K562 (cell line): ENCODE results near the gene EN1. TPM values are rescaled to one million over a fixed set of nuclear protein-coding genes. Genes with fewer than 3 reads are reported as not detected.

Source experiments
- ATAC-seq: fragments of 200-7000 bp; cut with Tn5 transposase; 3 replicates; pipeline ENCODE4 v1.9.1; 2020; ENCODE audit warnings: moderate library complexity
- BruUV-seq: library from RNA; stranded (reverse); fragments of 400-500 nt; replicated peaks from 2 replicates; lab custom pipeline; 2021; lab: Mats Ljungman, UMichigan
- CTCF ChIA-PET: fragments of 300-600 bp; formaldehyde crosslinking; extraction: SDS; loops from one replicate; lab custom pipeline; 2021; ENCODE audit warnings: low intra/inter-chr PET ratio; lab: Yijun Ruan, JAX
- POLR2A ChIA-PET: fragments of 300-600, 350-650 bp; sonication (Branson Sonifier 250); formaldehyde crosslinking; extraction: SDS; loops from one replicate; lab custom pipeline; 2021; ENCODE audit warnings: antibody characterized with exemption, inconsistent platforms; lab: Yijun Ruan, JAX
- DNase-seq, 4 experiments: peaks; one replicate each; pipeline versions ENCODE4 v3.0.0 to v3.0.0-alpha.2; 2011 to 2018; ENCODE audit warnings: low spot score in 3 of 4, mixed read lengths in 3 of 4; ENCODE audit errors: extremely low read depth in 1 of 4
- FAIRE-seq: peaks from 2 replicates; lab custom pipeline; 2011; peaks lifted over from hg19 to GRCh38; lab: Jason Lieb, UNC
- H2AFZ ChIP-seq: 2 replicates; pipeline ENCODE4 v1.6.0; 2011; ENCODE audit warnings: low read depth, low read length, control low read depth, inconsistent platforms
- H3K27ac ChIP-seq: fragments of 200-600 bp; 3 replicates; pipeline ENCODE4 v1.8.0; 2011; ENCODE audit warnings: low read depth, mild to moderate bottlenecking, control low read depth, inconsistent platforms, low read length, moderate library complexity, mixed read lengths; ENCODE audit errors: extremely low read depth
- H3K27me3 ChIP-seq, 2 experiments: fragments of 300-600 bp in 1 of 2; 2 replicates in 1 of 2; 3 replicates in 1 of 2; pipeline versions ENCODE4 v1.6.0 to v1.8.0; 2011; ENCODE audit warnings: inconsistent platforms in 2 of 2, low read length in 2 of 2, mild to moderate bottlenecking in 1 of 2, mixed read lengths in 1 of 2, moderate library complexity in 1 of 2; ENCODE audit not compliant: control insufficient read depth in 2 of 2, insufficient read depth in 2 of 2
- H3K36me3 ChIP-seq: fragments of 300-600 bp; 3 replicates; pipeline ENCODE4 v1.8.0; 2011; ENCODE audit warnings: mild to moderate bottlenecking, low read length, inconsistent platforms; ENCODE audit not compliant: control insufficient read depth, insufficient read depth
- H3K4me1 ChIP-seq, 2 experiments: fragments of 200-600 bp in 1 of 2; replicated peaks in 1 of 2; 2 replicates in 1 of 2; 3 replicates in 1 of 2; pipeline versions ENCODE4 v1.5.1 to v1.8.0; 2011; ENCODE audit warnings: inconsistent platforms in 2 of 2, low read length in 2 of 2, mild to moderate bottlenecking in 1 of 2, mixed read lengths in 1 of 2, moderate library complexity in 1 of 2; ENCODE audit not compliant: control insufficient read depth in 2 of 2, insufficient read depth in 2 of 2
- H3K4me2 ChIP-seq: 2 replicates; pipeline ENCODE4 v1.6.1; 2011; ENCODE audit warnings: low read length, control low read depth, inconsistent platforms, mixed read lengths; ENCODE audit not compliant: insufficient read depth
- H3K4me3 ChIP-seq: fragments of 200-600 bp; sonication (generic), shearing (Covaris generic); 2 replicates; pipeline ENCODE4 v1.5.1; 2016; ENCODE audit warnings: control low read depth, inconsistent platforms
- H3K79me2 ChIP-seq: fragments of 200-600 bp; 3 replicates; pipeline ENCODE4 v1.8.0; 2011; ENCODE audit warnings: low read length, inconsistent platforms; ENCODE audit not compliant: control insufficient read depth, insufficient read depth
- H3K9ac ChIP-seq, 2 experiments: 2 replicates each; pipeline versions ENCODE4 v1.6.0 to v1.6.1; 2011; ENCODE audit warnings: low read depth in 2 of 2, low read length in 2 of 2, control low read depth in 1 of 2, inconsistent platforms in 1 of 2, mild to moderate bottlenecking in 1 of 2, mixed read lengths in 1 of 2; ENCODE audit not compliant: insufficient read depth in 1 of 2
- H3K9me1 ChIP-seq: one replicate; pipeline ENCODE4 v1.6.0; 2011; ENCODE audit warnings: inconsistent platforms, mild to moderate bottlenecking, low read length, moderate library complexity; ENCODE audit not compliant: control insufficient read depth, insufficient read depth
- H3K9me3 ChIP-seq: replicated peaks from 2 replicates; pipeline ENCODE4 v1.5.1; 2011; ENCODE audit warnings: low read depth, low read length, inconsistent platforms; ENCODE audit not compliant: control insufficient read depth, insufficient read depth
- H4K20me1 ChIP-seq: replicated peaks from 2 replicates; pipeline ENCODE4 v1.6.1; 2011; ENCODE audit warnings: low read length, inconsistent platforms, mixed read lengths; ENCODE audit not compliant: control insufficient read depth, insufficient read depth
- LARP7 ChIP-seq: fragments of 450-650 bp; IDR thresholded peaks from 2 replicates; pipeline ENCODE4 v1.6.1; 2016
- MTF1 ChIP-seq: fragments of 250-450 bp; sonication (Bioruptor Pico); IDR thresholded peaks from 2 replicates; pipeline ENCODE4 v1.9.0; 2021; ENCODE audit warnings: moderate library complexity, mild to moderate bottlenecking, inconsistent platforms, borderline replicate concordance
- NCOA2 ChIP-seq, 2 experiments: fragments of 450-650 bp; IDR thresholded peaks; 2 replicates each; pipeline ENCODE4 v1.6.1; 2018; ENCODE audit warnings: mild to moderate bottlenecking in 2 of 2, moderate library complexity in 1 of 2; ENCODE audit not compliant: partially characterized antibody in 2 of 2
- WGBS: fragments of 100-300 bp; shearing (Covaris generic); methylation state at CpG from one replicate; pipeline ENCODE4 v1.1.6; 2016; ENCODE audit warnings: low coverage, mixed read lengths; ENCODE audit not compliant: insufficient coverage; ENCODE audit errors: missing lambda C conversion rate; 5-methylcytosine and 5-hydroxymethylcytosine counted together
- in situ Hi-C: fragments of 300-500 bp; cut with MboI; formaldehyde crosslinking; loops from 4 replicates; pipeline ENCODE4 v1.15.0; 2018; ENCODE audit warnings: inconsistent platforms, mixed read lengths
- intact Hi-C: fragments of 100-400 bp; cut with micrococcal nuclease; formaldehyde crosslinking; loops from 2 replicates; pipeline ENCODE4 v1.14.2; 2022
- polyA plus RNA-seq, 8 experiments: library from polyadenylated mRNA; depleted of rRNA in 4 of 8; stranded (reverse) in 5 of 8; unstranded in 3 of 8; fragments of >200 nt; fragmentation: Nextera tagmentation in 2 of 8; fragmentation: Illumina TruSeq in 1 of 8; extraction: Ambion mirVana in 2 of 8; extraction: Trizol in 1 of 8; gene quantifications; 2 replicates each; pipeline versions ENCODE4 v1.2.1 to v1.2.3, GENCODE V29; 2011 to 2014; ENCODE audit warnings: inconsistent platforms in 1 of 8, missing spikeins in 1 of 8
- total RNA-seq, 7 experiments: library from RNA; depleted of rRNA in 6 of 7; stranded (reverse); fragments of >200 nt in 6 of 7; fragmentation: Illumina TruSeq in 2 of 7; extraction: Trizol in 2 of 7; gene quantifications; 2 replicates each; pipeline versions ENCODE4 v1.2.1 to v1.2.3, GENCODE V29; 2011 to 2021; ENCODE audit warnings: low replicate concordance in 1 of 7

EN1 gene
- total and polyA plus RNA-seq, 9 of the 15 experiments (the other 6 are each of a cell fraction or from before 2014, with no cell fraction given), result 0.06 to 2.0 (median 0.51) TPM

- Histone ChIP-seq H3K4me1 (peaks cover 0 to 22% of the 10 kb centered on the region in 2 experiments; a peak in 2 of 5 replicates), H3K27me3 (peaks cover 0 to 34% of the 10 kb centered on the region in 2 experiments; a peak in 3 of 5 replicates), H2AFZ (no peak overlapping the region), H3K4me3 (no peak overlapping the region), H3K9me3 (no peaks in the 10 kb centered on the region), H3K9ac (no peak overlapping the region), H4K20me1 (no peaks in the 10 kb centered on the region), H3K27ac (no peak overlapping the region), H3K9me1 (no peaks in the 10 kb centered on the region), H3K4me2 (no peak overlapping the region), H3K79me2 (no peaks in the 10 kb centered on the region), H3K36me3 (no peaks in the 10 kb centered on the region)
- ChIA-PET POLR2A (no interaction called here), CTCF (interaction anchor here (2.2 to 2.3 kb wide), 2 partner anchors 635 to 809 kb away, joined by 8 to 11 read pairs; no protein-coding TSS in a partner anchor)
- intact Hi-C loops, result loop anchor here (5.0 kb wide), 1 partner anchor 224 kb away; no protein-coding TSS in a partner anchor
- FAIRE-seq, result no peak
- ATAC-seq, result no peak
- BruUV-seq, result no TSS peak
- DNase-seq, result no peak
- 52% methylated on average over 24 of the region's 25 CpGs for WGBS
- in situ Hi-C loops, result no loop called here
- TF ChIP-seq NCOA2 (IDR thresholded peaks at IDR 0.05; ENCODE audit: partially characterized antibody in 2 of 2) (no peak), LARP7 (no peak), MTF1 (CRISPR knock-in tag) (no peak)
Observed at GRCh38 chr2:118856330-118856977, 9.0 kb upstream of the EN1 start.
